Cortex of kidney (tissue), 1 donor: ENCODE data around the gene DDI2.
"Not testable (repeated sequence)": the region's sequence is repeated elsewhere in the genome, so short reads cannot be mapped to it uniquely, and the experiment has no call there.

Experiments
- DNase-seq: peaks from one replicate; lab custom pipeline; 2025; lab: John Stamatoyannopoulos, UW

DDI2 gene

DNA sequence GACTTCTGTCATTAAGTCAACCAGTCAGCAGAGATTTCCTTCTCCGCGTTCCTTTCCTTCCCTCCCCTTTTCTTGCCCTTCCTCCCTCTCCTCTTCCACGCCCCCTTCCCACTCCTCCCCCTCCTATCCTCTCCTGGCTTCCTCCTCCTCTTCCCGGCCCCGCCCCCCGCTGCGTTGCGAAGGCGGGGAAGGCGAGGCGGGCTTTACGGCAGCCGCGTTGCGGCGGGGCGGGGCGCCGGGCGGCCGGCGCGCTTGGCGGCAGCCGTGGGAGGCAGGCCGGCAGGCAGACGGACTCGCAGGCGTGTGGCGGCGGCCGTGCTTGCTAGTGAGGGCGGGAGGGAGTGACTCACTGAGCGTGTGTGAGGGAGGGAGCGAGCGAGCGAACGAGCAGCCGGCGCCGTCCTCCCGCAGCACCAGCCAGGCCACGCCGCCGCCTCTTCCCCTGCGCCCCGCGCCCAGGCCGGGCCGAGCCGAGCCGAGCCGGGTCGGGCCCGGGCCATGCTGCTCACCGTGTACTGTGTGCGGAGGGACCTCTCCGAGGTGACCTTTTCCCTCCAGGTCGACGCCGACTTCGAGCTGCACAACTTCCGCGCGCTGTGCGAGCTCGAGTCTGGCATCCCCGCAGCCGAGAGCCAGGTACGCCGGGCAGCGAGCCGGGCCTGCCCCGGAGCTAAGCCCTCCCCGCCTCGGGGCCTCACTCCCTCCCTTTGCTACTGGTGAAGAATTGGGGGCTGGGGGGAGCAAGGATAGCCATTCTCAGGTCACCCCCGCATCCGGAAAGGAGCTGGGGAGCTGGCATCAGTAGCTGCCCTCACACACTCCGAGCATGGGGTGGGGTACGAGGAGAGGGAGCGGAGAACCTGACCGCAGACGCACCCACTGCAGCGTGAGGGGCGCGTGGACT, at the start of gene DDI2:
DDI2 (plus strand) TSS at position 286 of the 904 bp plus-strand sequence; CDS start at position 499, 213 bp downstream.
- peak; percentile 44 for DNase-seq

DNA sequence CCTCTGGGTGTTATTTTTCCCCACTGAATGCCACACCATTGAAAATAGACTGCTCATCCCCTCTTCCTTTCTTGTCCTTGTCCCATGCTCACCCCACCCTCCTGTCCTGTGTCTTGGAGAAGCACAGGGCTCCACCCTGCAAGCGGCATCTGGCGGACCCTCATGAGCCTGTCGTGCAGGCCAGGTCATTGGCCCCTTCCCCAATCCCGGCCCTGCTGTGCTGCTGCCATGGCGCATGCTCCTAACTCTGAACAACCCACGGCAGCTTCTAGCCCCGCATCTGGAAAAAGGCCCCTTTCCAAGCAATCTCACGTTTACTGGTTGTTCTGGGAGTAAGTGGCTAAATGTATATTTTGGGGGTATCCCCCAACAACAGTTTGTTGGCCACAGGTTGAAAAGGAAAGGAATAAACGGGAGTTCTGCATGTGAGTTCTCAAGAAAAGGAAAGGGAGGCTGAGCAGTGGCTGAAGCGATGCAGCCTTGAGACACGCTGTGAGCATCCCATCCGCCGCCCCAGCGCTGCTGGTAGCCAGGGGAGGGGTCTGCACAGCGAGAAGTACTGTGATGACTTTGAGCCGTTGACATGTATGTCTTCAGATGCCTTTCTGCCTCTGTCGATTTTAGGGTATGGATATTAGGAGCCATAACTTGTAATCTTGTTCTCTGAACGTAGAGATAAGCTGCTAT, 48.7 kb upstream of the DDI2 start:
- no peak for DNase-seq

DNA sequence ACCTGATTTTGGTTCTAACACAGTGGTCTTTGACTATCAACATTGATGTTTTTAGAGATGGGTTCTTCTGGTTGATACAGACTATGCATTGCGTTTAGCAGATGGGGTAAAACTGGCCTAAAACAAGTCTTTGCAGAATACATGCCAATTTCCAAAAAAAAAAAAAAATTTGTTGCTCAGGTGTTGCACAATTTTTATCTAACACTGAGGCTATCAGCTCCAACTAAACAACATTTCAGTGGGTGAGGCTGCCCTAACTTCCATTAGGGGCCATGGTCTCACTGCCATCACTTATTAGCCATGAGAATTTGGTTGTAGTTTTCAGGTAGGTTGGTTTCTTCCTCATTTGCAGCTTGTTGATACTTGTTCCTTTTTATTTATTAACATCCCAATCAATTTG, 46.4 kb upstream of the DDI2 start:
- no peak for DNase-seq

DNA sequence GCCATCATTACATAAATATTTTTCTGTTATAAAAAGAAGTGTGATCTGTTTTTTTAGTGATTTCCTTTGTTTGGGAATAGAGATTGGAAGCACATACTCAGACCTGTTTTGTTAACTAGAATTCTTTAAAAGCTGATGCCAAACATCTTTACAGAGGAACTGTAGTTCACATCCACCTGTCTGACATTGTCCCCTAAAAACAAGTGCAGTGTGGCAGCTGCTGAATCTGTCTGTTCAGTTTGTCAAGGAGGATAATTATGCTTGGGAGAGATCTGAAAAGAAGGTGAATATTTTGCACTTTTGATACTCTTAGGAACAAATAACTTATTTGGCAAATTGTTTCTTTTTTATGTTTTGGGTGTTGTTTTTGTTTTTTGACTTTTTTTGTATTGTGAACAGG, 46.0 kb upstream of the DDI2 start:
- no peak for DNase-seq

DNA sequence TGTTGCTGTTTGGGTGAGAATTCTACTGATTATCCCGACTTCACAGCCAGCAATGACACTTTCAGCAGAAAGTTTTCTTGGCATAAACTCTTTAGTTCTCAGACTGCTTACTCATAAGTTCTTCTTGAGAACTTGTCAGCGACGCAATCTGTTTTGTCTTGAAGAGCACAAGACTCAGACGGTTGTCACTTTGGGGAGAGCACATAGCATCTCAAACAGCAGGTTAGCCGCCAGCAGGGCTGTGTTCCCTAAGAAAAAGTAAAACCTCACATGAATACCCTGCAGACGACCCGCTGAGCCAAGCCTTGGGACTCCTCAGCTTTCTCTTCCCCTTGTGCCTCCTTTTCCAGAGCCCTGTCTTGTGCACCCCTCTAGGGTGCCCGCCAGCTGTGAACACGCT, 43.8 kb upstream of the DDI2 start:
- DNase-seq, result no peak

DNA sequence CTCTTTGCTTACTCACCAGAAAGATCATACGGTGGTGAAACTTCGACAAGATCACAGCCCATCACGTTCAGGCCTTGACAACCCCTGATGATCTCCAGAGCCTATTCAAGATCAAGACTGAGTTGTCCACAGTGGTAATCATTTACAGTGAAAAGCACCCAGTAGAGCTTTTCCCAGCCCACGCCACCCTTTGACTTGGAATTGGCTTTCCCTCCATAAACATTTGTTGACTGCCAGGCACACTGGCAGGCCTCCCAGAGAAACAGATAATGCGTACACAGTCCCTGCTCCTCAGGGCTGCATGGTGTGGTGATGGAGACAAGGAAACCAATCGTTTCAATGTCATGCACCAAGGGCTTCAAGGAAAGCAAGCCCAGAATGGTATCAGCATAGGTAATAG, 42.5 kb upstream of the DDI2 start:
- no peak for DNase-seq

DNA sequence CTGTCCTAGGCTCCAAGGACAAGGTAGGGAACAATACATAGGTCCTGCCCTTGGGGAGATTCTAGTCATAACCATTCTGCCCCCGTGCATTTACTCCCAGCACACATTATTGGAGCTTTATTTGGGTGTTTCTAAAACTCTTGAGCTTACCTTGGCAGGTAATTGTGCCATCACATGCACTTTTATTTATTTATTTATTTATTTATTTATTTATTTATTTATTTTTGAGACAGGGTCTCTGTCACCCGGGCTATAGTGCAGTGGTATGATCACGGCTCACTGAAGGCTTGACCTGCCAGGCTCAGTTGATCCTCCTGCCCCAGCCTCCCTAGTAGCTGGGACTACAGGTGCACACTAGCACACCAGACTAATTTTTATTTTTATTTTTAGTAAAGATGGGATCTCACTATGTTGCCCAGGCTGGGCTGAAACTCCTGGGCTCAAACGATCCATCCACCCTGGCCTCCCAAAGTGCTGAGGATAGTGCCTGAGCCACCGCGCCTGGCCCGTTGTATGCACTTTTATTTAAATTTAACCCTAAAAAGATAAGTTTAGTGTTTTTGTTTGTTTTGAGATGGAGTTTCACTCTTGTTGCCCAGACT, 41.6 kb upstream of the DDI2 start:
- no peak for DNase-seq

DNA sequence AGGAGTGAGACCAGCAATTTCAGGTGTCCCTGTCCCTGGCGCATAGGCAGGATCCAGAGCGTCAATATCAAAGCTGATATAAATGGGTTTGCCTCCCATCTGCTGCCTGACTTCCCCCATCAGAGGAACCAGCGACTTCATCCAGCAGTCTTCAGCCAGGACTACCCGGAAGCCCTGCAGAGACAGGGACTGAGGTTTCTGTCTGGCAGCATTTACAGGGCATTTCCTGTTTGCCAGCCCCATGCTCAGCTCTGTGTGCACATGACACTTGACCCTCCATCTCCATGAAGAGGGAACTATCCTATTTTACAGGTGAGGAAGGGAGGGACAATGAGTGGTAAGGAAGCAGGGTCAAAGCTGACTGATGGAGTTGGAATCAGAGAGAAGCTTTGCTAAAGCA, 39.6 kb upstream of the DDI2 start:
- no peak for DNase-seq

DNA sequence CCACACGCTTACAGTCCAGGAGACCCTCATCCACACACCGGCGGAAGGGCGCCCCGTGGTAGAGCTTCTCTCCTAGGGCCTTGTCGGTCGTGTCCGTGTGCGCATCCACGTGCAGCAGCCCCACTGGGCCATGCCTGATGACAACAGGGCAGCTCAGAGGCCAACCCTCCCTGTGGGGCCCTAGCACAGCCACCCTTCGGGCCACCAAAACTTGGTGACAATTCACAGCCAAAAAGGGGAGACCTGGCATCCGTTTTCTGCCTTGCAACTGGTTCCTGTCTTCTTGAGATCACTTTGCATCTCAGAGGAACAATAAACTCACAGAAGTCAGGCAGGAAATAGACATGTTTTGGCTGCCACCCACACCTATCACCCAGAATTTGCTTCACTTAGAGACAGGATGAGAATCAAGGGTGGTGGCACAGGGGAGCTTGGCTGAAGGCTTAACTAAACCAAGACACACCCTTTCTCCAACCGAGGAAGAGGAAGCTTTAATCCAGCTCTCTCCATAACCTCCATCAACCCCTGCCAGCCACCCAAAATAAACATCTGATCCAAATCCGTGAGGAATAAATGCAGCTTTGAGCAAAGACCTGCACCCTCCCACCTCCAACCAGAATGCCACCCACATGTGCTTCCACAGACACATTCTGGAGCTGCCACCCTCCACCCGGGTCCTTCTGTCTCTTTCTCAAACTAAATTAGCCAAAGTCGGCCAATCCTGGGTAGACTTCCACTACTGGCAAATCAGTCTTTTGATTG, 38.2 kb upstream of the DDI2 start:
- DNase-seq, result no peak

DNA sequence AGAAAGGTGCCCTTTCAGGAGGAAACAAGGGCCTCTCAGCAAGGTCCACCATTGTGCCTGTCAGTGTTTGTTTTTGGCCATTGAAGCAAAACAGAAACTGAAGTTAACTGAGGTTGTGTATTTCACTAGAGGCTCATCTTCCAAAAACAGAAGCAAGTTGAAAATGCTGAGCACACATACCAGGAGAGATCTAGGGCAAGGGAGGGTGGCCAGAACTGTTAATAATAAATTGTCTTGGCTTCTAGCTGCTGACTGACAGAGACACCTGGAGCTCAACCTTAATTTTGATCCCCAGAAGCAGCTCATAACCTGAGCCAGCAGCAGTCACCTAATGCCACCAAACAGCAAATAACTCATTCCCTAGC, 37.6 kb upstream of the DDI2 start:
- DNase-seq, result no peak

DNA sequence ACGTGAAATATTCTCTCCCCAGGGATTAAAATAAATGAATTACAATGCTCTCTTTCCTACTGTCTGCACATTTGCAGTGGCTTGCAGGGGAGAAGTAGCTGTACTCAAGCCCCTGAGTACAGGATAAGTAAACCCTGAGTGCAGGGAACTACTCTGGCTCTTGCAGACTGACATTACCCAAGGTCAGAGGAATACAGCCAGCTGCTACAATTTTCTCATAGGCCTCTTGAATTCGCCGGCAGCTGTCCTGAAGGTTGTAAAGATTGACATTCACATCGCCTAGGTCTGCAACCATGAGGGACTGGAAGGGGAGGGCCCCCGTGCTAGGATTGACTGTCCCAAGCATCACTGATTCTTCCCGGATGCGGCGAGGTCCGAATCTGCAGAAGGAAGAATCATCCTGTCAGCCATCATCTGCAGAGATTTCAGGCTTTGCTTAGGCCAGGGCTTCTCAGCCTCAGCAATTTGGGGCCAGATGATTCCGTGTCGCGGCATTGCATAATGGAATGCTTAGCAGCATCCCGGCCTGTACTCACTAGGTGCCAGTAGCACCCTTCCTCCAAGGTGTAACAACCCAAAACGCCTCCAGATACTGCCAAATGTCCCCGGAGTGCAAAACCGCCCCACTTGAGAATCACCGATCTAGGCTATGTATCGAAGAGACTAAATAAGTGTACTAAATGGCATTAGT, 34.1 kb upstream of the DDI2 start:
- no peak for DNase-seq

DNA sequence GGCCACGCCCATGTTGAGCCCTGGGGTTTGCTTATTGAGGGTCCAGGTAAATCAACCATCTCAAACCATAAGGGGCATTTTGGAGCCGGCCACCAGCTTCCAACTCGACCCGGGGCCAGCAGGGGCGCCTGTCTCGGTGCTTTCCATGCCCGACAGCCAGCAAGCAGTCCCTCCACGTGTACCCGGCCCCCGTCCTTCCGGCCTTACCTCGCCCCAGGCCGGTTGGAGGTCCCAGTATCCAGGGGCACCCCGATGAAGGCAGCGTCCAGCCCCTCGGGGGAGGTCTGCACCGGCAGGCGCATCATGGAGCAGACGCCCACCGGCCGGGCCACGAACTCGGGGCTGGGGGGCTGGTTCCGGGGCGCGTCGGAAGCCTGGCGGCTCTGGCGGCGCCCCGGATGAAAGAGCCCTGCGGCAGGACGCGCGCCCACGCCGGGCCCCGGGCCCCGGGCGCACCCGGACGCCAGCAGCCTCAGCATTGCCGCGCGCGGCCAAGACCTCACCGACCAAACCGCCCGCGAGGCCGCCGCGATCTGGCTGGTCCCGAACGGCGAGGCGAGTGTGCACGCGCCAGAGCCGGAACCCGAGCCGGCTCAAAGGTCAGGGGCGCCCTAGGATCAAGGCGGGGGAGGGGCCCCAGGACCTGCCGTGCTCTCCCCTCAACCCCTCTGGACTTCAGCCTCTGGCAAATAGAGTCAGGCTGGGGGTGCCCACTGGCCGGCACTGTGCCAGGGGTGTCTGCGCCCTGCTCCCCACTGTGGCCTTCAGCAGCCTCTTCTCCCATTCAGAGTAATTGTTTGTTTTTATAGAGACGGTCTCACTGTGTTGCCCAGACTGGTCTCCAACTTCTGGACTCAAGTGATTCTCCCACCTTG, 32.5 kb upstream of the DDI2 start, which contains the start of gene AGMAT:
AGMAT (minus strand) TSS at position 563 of the 875 bp plus-strand sequence; CDS start at position 479, 84 bp downstream.
- DNase-seq, result no peak

DNA sequence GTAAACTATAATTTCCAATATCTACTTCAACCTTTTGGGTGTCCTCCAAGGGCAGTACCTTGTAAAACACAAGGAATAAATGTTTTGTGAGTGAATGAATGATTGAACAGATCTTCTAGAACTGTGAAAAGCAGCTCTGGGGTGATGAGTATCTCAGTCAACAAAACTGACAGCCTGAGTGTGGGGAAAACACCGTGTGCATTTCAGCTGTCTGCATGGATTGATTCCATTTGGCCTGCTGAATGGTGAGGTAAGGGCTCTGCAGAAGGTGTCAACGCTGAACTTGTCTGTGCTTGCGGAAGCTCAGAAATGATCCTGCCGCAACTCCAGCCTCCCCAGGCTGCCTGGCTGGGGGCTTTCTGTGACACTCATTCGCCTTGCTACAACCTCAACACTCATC, 25.0 kb upstream of the DDI2 start:
- no peak for DNase-seq

DNA sequence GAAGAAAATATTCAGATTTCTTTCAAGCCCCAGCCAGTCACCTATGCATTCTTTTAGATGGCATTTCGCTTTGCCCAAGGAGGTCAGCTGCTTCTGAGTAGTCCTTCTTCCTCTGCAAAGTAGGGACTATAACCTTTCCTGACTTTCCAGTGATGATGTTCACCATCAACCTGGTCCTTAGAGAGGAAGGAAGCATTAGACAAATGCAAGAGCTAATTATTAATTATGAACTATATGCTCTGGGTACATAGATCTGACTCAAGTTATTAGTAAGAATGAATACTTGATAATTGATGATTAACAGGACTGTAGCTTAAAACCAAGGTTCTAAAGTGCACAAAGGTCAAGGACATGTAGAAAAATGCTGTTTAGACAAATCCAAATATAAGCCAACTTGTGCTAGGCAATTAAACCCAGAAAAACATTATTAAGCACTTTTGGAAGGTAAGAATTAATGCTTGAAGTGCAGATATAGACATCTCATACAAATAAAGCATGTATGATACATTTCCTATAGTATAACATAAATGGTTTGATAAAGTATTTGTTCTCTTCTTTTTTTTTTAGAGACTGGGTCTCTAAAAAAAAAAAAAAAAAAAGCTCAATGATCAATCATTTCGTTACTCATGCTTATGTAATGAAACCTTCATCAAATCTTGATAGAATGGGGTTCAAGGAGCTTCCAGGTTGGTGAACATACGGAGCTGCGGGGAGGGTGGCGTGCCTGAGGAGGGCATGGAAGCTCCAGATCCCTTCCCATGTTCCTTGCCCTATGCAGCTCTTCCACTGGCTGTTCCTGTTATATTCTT, 21.2 kb upstream of the DDI2 start:
- no peak for DNase-seq

DNA sequence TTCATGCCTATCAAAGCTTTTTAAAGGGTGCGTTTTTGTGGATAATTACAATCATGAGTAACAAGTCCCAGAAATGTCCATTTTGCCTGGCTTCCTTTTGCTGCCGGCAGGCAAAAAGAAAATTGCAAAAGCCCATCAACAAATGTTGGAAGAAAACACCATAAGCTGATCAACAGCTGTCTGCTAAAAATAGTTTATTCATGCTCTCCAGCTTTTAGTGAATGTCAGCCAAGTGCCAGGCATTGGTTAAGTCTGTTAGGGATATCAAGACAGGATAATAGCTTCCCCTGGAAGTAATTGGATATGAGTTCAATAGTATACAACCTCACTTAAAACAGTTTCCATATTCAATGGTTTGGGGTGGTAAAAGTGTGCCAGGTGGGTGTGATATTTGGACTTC, 18.8 kb upstream of the DDI2 start:
- DNase-seq, result no peak

DNA sequence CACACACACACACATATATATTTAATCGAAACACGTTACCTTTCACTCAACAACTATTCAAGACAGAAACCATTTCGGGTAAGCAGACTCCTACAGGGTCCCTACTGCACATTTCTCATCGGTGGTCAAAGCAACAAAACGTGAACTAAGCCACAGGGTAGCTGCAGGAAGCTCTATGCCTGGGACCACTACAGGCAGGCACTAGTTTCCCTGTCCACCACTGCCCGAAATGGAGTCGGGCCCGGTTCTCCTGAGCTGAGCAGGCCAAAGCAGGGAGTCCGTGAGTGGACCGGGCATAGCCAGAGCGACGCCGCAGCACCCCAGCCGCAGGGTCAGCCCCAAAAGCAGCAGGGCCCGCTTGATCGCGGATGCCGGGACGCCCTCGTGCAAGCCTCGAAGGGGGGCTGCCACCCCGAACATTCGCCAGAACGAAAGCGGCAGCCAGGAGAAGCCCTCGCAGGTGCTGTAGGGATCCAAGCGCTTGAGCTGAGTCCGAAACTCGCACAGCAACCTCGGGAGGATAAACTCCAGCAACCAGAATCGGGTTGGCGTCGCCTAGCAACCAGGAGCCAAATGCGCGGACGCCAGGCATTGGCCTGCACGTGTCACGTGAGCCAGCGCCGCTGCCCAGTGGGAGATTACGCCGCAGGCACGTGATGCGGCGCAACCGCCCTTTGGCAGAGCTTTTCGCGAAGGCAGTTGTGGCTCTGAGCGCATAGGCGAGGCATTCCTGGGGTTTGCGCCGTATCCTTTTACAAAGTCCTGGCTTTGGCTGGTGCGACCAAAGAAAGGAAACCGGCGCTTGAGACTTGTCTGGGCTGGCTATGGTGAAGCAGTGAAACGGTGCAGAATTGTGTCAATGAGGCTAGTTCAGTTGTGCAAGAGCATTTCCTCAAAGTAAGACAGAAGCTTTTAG, 13.9 kb upstream of the DDI2 start:
- peak; percentile 52 for DNase-seq

DNA sequence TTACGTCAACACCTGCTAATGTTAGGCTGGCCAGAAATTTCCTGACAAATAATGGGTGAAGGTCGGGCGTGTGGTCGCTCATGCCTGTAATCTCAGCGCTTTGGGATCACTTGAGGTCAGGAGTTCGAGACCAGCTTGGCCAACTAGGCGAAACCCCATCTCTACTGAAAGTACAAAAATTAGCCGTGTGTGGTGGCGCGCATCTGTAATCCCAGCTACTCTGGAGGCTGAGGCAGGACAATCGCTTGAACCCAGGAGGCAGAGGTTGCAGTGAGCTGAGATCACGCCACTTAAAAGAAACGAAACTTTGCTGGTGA, 13.3 kb upstream of the DDI2 start:
- DNase-seq, result not testable (repeated sequence)

DNA sequence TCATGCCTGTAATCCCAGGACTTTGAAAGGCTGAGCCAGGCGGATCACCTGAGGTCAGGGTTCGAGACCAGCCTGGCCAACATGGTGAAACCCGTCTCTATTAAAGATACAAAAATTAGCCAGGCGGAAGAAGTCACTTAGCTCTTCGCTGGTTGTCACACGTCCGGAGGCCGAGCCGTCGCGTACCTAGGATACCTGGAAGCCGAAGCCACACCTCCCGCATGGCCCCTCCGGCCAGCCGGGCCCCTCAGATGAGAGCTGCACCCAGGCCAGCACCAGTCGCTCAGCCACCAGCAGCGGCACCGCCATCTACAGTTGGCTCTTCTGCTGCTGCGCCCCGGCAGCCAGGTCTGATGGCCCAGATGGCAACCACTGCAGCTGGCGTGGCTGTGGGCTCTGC, 12.9 kb upstream of the DDI2 start:
- not testable (repeated sequence) for DNase-seq
